NT2/D1 (cell line): ENCODE results near the gene ZYX.

Experiments
- SUZ12 ChIP-seq: IDR thresholded peaks from 2 replicates; pipeline ENCODE4 v1.6.1; 2011; ENCODE audit not compliant: insufficient read length, insufficient read depth; ENCODE audit errors: extremely low read depth
- ZNF274 ChIP-seq: IDR thresholded peaks from 2 replicates; pipeline ENCODE4 v1.6.1; 2011; ENCODE audit warnings: mild to moderate bottlenecking, low read depth, low read length

- TF ChIP-seq SUZ12 (no peak), ZNF274 (no peak)
Measured at GRCh38 chr7:143345428-143345900, 35.7 kb upstream of the ZYX start.
